HG02852 (cell line): Measurements from ENCODE around the gene CASKIN1.
"Not testable (repeated sequence)": the region's sequence is repeated elsewhere in the genome, so short reads cannot be mapped to it uniquely, and the experiment has no call there.

Experiments
- ATAC-seq: cut with Tn5 transposase; IDR thresholded peaks from one replicate; pipeline ENCODE4 v1.9.1; 2021; ENCODE audit warnings: mild to moderate bottlenecking, moderate library complexity; ENCODE audit not compliant: unreplicated experiment

CASKIN1 gene

GRCh38 chr16:2210009-2210332, 13.6 kb upstream of the CASKIN1 start:
- no peak for ATAC-seq

- ATAC-seq: no peak
Measured at GRCh38 chr16:2209258-2210008, 13.0 kb upstream of the CASKIN1 start.

- no peak for ATAC-seq
Measured at GRCh38 chr16:2208772-2209171, 12.4 kb upstream of the CASKIN1 start.

GRCh38 chr16:2208308-2208707, 11.9 kb upstream of the CASKIN1 start:
- no peak for ATAC-seq

GRCh38 chr16:2207872-2208271, 11.5 kb upstream of the CASKIN1 start:
- no peak for ATAC-seq

GRCh38 chr16:2206780-2207433, 10.5 kb upstream of the CASKIN1 start:
- ATAC-seq: no peak

- no peak for ATAC-seq
Measured at GRCh38 chr16:2206420-2206779, 10.0 kb upstream of the CASKIN1 start.

GRCh38 chr16:2205967-2206313, 9.5 kb upstream of the CASKIN1 start:
- no peak for ATAC-seq

GRCh38 chr16:2205104-2205966, 8.9 kb upstream of the CASKIN1 start, which contains the start of gene MLST8:
Gene MLST8, plus strand, starts transcription at chr16:2205454. Its CDS starts 632 bp downstream, at chr16:2206086.
- ATAC-seq: peak; percentile 69

GRCh38 chr16:2204416-2205103, 8.2 kb upstream of the CASKIN1 start:
- ATAC-seq: no peak

- not testable (repeated sequence) for ATAC-seq
Measured at GRCh38 chr16:2203119-2203688, 6.8 kb upstream of the CASKIN1 start.

- no peak for ATAC-seq
Measured at GRCh38 chr16:2200313-2200712, 3.9 kb upstream of the CASKIN1 start.

- no peak for ATAC-seq
Measured at GRCh38 chr16:2199621-2200139, 3.3 kb upstream of the CASKIN1 start.

- ATAC-seq: no peak
Measured at GRCh38 chr16:2199095-2199494, 2.7 kb upstream of the CASKIN1 start.

- no peak for ATAC-seq
Measured at GRCh38 chr16:2198283-2198682, 1.9 kb upstream of the CASKIN1 start.

GRCh38 chr16:2197765-2198164, 1.4 kb upstream of the CASKIN1 start:
- ATAC-seq: no peak

GRCh38 chr16:2196981-2197511, 641 bp upstream of the CASKIN1 start:
- ATAC-seq: no peak

- no peak for ATAC-seq
Measured at GRCh38 chr16:2195322-2196161, 863 bp downstream of the CASKIN1 start.

- ATAC-seq: no peak
Measured at GRCh38 chr16:2194852-2195321, 1.5 kb downstream of the CASKIN1 start.
